DMS153 treated with DMSO at 0.1 percent for 48 hours (cell line): ENCODE results near the gene TSEN2.
"Not testable (repeated sequence)": the region's sequence is repeated elsewhere in the genome, so short reads cannot be mapped to it uniquely, and the experiment has no call there.

Experiments used
- DNase-seq: peaks from one replicate; lab custom pipeline; 2025; ENCODE audit not compliant: unreplicated experiment; lab: John Stamatoyannopoulos, UW

TSEN2 gene

DNA sequence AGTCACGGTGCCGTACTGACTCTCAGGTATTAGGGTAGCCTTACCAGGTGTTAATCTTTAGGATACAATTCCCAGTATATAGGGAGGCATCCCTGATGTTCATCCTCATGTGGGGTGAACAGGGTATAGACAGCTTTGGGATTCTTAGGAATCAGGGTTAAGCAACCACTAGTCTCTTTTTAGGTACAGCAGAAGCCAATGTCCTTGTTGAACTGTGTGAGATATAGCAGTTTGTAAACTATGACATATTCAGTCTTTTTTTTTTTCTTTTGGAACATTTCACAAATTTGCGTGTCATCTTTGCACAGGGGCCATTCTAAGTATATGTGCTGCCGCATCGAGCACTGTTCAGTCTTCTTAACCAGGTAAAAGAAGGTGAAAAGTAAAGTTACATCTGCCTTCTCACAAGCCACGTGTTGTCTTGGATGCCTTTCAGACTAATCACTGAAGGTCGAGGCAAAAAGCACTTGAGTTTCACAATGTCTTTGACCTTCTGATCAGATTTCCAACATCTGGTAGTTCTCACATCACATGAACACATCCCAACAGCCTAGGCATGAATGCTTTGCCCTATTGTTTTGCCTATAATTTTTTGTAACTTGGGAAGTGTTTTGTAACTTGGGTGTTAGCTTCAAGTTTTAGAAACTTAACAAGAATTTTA lies 17.2 kb downstream of the TSEN2 start:
- DNase-seq = no peak

DNA sequence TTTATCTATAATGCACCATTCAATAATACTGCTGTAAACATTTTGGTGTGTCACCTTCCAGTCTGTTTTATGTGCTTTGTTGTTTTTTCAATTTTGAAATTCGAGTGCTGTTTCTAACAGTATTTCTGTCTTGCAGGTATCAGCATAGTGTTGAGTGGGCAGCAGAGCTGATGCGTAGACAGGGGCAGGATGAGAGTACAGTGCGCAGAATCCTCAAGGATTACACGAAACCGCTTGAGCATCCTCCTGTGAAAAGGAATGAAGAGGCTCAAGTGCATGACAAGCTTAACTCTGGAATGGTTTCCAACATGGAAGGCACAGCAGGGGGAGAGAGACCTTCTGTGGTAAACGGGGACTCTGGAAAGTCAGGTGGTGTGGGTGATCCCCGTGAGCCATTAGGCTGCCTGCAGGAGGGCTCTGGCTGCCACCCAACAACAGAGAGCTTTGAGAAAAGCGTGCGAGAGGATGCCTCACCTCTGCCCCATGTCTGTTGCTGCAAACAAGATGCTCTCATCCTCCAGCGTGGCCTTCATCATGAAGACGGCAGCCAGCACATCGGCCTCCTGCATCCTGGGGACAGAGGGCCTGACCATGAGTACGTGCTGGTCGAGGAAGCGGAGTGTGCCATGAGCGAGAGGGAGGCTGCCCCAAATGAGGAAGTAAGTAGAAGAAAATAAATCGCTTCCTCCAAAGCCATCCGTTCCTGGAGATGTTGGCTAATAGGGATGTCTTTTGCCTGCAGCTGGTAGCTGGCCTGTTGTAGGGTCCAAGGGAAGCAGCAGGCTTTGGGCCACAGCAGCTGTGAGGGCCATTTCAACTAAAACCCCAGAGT lies 19.1 kb downstream of the TSEN2 start:
- no peak for DNase-seq

DNA sequence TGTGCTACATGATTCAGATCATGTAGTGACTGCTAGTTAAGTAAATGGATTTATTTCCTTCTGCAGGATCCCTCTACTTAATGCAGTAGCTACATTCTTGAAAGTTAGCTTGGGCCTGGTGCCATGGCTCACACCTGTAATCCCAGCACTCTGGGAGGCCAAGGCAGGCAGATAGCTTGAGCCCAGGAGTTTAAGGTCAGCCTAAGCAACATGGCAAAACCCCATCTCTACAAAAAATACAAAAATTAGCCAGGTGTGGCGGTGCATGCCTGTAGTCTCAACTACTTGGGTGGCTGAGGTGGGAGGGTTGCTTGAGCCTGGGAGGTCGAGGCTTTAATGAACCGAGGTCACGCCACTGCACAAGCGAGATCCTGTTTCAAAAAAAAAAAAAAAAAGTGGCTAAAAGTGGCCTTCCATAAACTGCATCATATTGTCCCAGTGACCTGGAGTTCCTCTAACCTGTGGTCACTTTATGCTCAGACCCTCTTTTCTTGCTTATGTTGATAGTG lies 22.0 kb downstream of the TSEN2 start:
- DNase-seq = no peak

DNA sequence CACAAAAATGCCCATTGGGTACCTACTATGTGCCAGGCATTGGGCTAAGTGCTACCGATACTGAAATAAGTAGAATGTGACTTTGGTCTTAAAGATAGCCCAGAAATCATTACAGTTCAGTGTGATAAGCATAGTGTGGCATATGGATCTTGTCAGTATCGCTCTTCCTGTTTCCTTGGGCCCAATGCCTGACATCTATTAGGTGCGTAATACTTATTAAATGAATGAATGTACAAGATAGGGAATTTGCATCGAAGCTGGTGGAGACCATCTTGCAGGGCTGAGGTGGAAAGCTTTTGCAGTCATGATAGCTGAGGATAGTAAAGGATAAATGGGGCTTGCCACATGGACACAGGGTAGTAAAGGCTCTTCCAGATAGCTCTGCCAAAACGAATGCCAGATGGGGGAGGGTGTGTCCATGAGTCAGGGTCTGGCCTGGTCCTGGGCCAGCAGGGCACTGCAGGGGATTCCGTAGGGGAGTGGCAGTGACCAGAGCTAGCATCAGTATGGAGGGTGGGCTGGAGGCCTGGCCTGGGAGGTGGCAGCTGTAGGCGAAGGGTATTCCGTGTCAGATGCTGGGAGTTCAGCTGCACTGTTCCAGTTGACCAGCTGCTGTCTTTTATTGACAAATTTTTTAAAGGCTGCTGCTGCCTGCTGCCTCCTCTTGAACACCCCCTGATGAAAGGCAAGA lies 23.5 kb downstream of the TSEN2 start:
- DNase-seq = no peak

DNA sequence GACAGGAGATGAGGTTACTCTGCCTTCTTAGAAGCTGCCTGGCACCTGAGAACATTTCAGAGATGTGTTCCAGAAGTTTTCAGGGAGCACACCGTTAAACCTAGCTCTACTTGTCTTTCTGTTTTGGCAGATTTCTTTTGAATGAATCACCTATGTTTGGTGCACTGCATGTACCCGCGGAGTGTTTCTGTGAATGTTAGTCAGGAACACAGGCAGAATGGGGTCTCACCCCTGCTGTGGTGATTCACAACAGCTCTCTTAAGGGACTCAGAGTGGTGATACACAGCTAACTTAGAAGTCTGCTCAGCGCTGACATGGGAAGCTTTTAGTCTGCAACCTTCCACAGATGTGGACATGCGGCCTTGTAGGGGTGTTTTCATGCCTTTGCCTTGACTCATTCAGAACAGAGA lies 24.0 kb downstream of the TSEN2 start:
- no peak for DNase-seq

DNA sequence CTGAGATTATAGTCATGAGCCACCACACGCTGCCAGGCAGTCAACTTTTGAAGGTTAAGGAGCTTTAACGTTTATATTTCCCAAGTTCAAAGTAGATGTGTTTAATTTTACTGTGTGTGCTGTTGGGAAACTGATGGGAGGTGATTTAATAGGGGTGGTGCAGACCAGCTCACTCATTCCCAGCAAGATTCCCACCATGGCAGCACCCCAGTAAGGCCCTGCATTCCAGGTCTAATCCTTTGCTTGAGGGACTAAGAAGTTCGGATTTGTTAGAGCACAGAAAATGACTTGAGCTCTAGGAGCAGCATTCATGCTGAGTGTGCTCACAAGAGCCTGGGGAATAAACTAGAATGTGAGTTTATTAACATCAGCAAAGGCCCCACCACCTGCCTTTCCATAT lies 25.2 kb downstream of the TSEN2 start:
- no peak for DNase-seq

DNA sequence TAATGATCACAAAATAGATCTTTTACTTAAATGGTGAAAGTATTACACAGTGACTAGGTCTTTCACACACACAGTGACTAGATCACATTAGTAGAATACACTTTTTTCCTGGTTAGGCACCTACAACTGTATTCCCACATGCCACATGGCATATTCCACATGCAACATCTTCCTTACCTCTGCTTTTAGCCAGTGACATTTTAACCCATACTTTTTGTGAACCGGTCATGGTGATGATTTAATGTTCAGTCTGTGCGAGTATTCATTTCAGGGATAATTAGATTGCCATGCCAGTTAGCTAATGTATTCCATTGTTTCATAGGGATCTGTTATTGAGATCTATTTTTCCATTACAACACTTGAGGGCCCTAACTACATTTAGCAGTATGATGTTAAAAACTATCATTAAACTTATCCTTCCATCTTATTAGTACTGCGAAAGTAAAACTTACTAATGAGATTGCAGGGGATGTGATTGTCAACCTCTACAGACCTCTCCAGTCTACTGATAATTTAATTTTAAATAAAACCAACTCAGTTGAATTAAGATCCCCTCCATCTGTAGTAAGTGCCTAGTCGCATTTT lies 28.3 kb downstream of the TSEN2 start:
- DNase-seq = no peak

DNA sequence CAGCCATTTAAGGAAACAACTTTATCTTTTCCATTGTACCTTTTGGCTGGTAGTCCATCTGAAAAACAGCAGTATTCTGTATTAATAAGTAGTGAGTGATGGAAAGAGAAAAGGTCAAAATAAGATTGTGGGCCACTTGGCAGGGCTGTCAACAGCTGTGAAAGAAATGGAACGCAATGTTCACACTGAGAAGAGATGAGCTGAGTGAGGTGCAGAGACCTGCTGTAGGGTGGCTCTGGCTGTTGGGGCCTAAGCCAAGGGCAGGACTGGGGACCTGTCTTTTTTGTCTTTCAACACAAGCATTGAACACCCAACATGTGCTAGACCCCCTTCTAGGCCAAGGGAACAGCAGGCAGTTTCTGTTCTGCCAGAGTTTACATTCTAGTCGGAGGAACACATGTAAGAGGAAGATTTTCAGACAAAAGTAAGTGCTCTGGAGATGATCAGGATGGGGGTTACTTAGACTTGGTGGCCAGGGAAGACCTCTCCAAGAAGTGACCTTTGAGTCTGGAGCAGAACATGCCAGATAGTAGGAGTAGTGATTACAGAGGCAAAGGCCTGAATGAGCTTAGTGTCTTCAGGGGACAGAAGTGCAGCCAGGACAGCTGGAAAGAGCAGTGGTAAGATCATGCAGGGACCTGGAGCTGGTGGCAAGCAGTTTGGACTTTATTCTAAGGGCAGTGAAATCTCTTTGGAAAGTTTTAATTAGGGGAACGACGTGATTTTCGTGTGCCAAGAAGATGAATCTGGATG lies 29.6 kb downstream of the TSEN2 start:
- DNase-seq = no peak

DNA sequence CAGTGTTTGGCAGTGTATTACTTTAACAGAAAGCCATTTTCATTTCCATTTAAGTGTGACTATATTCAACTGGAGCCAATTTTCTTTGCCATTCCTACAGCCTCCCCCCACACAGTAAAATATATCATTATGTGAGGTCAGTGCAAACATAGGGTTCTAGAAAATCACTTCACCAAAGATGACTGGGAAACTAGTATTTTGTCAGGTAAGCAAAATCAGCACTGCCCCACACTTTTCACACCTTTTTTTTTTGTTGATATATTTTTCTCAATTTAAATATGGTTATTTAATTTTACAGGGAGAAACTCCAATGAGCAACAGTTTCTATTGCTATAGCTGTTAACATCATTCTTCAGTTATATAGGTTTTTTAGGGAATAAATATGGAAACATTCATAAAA lies 31.4 kb downstream of the TSEN2 start:
- no peak for DNase-seq

DNA sequence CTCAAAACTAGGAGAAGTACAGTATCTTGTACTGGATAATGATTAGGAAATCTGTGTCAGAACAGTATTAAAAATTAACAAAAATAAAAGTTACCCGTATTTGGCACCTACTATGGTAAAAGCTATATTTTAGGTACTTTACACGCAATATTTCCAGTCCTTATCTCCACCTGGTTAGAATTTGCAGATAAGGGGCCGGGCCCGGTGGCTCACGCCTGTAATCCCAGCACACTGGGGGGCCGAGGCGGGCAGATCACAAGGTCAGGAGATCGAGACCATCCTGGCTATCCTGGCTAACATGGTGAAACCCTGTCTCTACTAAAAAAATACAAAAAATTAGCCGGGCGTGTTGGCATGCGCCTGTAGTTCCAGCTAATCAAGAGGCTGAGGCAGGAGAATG lies 32.6 kb downstream of the TSEN2 start:
- DNase-seq = no peak

DNA sequence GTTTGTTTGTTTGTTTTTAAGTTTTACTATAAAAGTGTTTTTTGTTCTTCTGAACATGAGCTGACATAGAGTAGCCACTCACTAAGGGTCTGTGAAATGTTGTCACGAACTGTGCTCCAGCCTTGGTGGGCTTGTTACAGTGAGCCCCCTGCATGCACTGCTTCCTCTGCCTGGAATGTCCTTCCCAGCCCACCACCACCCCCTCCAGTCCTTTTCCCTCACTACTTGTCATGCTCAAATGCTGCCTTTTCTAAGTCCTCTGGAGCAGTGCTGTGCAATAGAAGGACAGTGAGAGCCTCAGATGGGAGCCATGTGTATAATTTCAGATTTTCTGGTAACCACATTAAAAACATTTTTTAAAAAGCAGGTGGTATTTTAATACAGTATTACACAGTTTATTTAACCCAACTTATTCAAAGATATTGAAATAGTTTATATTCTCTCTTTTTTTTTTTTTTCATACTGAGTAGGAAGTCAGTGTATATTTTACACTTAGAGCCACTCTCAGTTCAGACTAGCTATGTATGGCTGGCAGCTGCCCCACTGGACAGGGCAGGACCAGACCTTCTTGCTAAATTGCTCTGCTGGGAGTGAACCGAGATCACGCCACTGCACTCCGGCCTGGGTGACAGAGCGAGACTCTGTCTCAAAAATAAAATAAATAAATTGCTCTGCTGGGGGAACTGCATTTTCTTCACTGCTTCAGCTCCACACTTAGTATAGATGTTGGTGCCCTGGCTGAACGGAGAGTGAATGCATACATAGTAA lies 34.2 kb downstream of the TSEN2 start:
- no peak for DNase-seq

DNA sequence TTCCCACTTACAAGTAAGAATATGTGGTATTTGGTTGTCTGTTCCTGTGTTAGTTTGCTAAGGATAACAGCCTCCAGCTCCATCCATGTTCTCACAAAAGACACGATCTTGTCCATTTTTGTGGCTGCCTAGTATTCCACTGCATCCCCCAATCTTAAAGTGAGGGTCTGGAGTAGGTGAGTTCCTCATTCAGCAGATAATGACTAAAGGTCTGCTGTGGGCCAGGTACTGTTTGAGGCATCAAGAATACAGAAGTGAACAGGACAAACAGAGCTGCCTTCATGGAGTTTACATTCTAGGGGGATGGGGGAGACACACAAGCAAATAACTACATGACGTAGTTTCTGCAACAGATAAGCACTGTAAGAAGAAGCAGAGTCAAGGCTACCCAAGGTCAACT lies 36.7 kb downstream of the TSEN2 start:
- DNase-seq = no peak

DNA sequence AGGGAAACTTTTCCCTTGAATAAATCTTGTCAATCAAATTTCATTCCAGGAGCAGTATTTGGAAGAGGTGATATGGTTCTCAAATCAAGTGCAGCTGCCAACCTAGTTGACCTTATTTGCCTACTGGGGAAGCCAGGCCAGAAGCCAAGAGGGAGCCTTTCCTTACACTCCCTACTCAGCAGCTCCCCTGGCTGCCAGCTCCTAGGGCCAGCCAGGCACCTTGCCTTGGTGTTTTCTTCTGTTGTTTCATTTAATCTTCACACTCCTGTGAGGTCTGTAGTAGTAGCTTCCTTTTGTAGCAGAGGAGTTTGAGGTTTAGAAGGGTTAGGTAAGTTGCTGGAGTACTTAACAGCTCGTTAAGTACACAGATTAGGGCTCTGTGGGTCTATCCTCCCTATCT lies 38.4 kb downstream of the TSEN2 start:
- DNase-seq = no peak

DNA sequence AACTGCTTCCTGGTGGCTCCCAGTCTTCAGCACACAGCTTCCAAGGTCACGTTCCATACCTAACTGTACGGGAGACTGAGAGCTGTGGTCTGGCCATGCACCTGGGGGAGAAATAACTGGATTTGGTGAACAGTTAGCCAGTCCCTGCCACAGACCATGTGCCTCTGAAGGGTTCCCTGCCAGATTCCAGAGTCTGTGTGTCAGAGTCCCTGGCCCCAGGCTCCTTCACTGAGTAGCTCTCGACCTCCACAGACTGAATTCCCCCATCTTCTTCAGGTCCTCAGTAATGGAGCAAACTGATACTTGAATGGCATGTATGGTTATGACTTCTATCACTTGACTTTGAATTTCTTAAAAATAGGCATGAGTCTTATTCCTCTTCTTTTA lies 43.5 kb downstream of the TSEN2 start:
- no peak for DNase-seq

DNA sequence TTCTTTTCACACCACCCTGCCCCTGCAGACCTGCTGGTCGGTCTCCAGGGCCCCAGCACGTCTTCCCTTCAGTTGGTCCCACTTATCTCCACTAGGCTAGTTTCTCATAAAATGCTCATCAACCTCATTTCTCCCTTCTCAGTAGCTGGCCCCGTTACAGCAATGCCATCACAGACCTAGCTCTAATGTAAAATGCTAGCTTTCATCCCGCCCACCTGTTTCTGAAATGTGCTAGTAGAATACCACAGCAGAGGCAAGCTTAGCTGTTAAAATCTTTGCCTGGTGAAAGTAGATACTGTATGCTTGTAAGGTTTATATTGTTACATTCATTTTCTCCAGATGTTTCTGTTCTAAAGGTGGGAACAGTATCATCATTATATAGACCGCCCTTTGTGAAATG lies 47.9 kb downstream of the TSEN2 start:
- no peak for DNase-seq

DNA sequence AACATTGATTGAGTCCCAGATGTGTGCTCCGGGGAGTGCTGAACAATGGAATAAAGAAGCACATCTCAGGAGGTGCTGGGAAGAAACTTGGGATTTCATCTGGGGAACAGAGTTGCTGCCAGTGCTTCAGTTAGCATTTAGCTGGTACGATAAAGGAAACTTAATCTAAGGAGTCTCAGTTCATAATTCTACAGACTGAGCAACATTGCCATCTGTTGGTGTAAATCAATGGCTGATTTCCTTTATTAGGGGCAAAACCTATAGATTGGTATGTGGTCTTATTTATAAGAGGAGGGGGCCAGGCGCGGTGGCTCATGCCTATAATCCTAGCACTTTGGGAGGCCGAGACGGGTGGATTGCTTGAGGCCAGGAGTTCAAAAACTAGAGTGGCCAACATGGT lies 52.1 kb downstream of the TSEN2 start:
- DNase-seq = no peak

DNA sequence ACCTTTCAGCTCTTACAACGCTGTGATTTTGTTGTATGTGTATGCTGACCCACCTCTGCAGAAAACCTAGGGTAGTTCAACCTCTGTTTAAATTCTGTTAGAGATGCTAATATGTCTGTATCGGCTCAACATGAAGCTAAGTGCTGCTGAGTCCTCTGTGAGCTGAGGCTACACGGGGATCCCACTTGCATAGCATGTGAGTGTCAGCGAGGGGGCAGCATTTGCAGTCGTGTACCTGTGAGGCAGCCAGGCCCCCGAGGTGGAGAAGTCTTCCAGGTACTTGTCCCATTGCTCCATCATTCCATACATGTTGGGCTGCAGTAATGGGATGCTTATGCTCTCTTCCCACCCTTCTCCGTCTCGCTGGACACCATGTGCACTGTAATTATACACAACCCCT lies 57.3 kb downstream of the TSEN2 start:
- DNase-seq = no peak

DNA sequence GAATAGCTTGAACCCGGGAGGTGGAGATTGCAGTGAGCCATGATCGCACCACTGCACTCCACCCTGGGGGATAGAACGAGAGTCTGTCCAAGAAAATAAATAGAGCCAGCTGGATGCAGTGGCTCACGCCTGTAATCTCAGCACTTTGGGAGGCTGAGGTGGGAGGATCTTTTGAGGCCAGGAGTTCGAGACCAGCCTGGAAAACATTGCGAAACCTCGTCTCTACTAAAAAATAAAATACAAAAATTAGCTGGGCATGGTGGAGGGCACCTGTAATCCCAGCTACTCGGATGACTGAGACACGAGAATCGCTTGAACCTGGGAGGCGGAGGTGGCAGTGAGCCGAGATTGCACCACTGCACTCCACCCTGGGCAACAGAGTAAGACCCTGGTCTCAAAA lies 59.2 kb downstream of the TSEN2 start:
- DNase-seq = not testable (repeated sequence)

DNA sequence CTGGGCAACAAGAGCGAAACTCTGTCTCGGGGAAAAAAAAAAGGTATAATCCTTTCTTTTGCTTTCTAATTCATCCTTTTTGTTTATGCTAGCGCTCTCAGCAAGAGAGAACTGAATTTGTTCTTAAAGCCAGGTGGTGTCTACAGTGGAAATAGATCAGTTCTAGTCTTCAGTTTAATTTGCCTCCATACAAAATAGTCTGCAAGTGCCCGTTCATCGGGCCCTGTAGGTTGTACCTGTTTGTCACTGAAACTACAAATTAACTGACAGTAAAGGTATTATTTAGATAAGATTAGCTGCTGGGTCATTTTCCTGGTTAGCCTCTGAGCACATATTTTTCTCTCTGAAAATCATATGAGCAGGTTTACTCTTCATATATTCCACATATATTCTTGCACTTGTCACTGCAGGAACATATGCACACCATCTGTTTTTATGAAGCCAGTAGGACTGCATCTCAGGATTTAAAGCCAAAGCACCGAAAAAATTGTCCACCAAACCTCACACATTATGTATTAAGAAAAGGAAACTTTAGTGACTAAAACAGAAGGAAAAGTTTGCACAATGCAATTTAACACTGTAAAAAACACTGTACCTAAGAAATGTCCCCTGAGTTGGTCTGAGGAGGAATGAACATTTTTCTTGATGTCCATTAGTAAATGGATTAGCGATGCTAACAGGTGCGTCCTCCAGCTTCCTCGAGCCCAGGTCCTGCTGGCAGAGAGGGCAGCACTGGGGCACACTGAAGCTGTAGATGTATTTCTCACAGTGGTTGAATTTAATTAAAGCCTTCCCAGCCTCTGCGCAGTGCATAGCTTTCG lies 60.6 kb downstream of the TSEN2 start:
- no peak for DNase-seq
